ENCODE results near the gene JKAMP. TPM values are rescaled to one million over a fixed set of nuclear protein-coding genes. Genes with fewer than 3 reads are reported as not detected.

Gene JKAMP
- total RNA-seq, 1 donor from 2014 or later, result 27.9 TPM

- intact Hi-C loops (cut with micrococcal nuclease), result no loop called here
- no peak for DNase-seq
- no peak overlapping the region for H3K4me3 Mint-ChIP-seq
- no peaks in the 10 kb centered on the region for H3K36me3 Mint-ChIP-seq (ENCODE audit: low read depth)
- no peaks in the 10 kb centered on the region for H3K9me3 Mint-ChIP-seq
- no peaks in the 10 kb centered on the region for H3K4me1 Mint-ChIP-seq
- H3K27me3 Mint-ChIP-seq, result peaks cover 4% of the 10 kb centered on the region
- no peak overlapping the region for H3K27ac Mint-ChIP-seq
Measured at GRCh38 chr14:59534361-59534987, 50.2 kb downstream of the JKAMP start.

GRCh38 chr14:59537476-59537875, 53.2 kb downstream of the JKAMP start:
- no peak for DNase-seq
- intact Hi-C loops (cut with micrococcal nuclease), result no loop called here
- Mint-ChIP-seq H3K27ac (no peak overlapping the region), H3K4me3 (no peak overlapping the region), H3K27me3 (peaks cover 5% of the 10 kb centered on the region), H3K9me3 (no peaks in the 10 kb centered on the region), H3K36me3 (ENCODE audit: low read depth) (no peaks in the 10 kb centered on the region), H3K4me1 (no peaks in the 10 kb centered on the region)

- no peak for DNase-seq
- Mint-ChIP-seq H3K4me3 (no peak overlapping the region), H3K36me3 (ENCODE audit: low read depth) (no peaks in the 10 kb centered on the region), H3K4me1 (no peaks in the 10 kb centered on the region), H3K27ac (no peak overlapping the region), H3K9me3 (no peaks in the 10 kb centered on the region), H3K27me3 (peaks cover 6% of the 10 kb centered on the region)
- intact Hi-C loops (cut with micrococcal nuclease), result no loop called here
Measured at GRCh38 chr14:59538936-59539335, 54.6 kb downstream of the JKAMP start.

- intact Hi-C loops (cut with micrococcal nuclease), result no loop called here
- no peaks in the 10 kb centered on the region for H3K4me1 Mint-ChIP-seq
- no peak overlapping the region for H3K27ac Mint-ChIP-seq
- DNase-seq, result no peak
- no peak overlapping the region for H3K4me3 Mint-ChIP-seq
- peaks cover 7% of the 10 kb centered on the region for H3K27me3 Mint-ChIP-seq
- no peaks in the 10 kb centered on the region for H3K9me3 Mint-ChIP-seq
- no peaks in the 10 kb centered on the region for H3K36me3 Mint-ChIP-seq (ENCODE audit: low read depth)
Measured at GRCh38 chr14:59540852-59541251, 56.5 kb downstream of the JKAMP start.

GRCh38 chr14:59541731-59542130, 57.4 kb downstream of the JKAMP start:
- intact Hi-C loops (cut with micrococcal nuclease), result no loop called here
- Mint-ChIP-seq H3K27me3 (peaks cover 7% of the 10 kb centered on the region), H3K4me1 (no peaks in the 10 kb centered on the region), H3K27ac (no peak overlapping the region), H3K4me3 (no peak overlapping the region), H3K36me3 (ENCODE audit: low read depth) (no peaks in the 10 kb centered on the region), H3K9me3 (no peaks in the 10 kb centered on the region)
- DNase-seq, result no peak

- H3K27me3 Mint-ChIP-seq, result peaks cover 15% of the 10 kb centered on the region
- peak; percentile 18 for DNase-seq
- no peaks in the 10 kb centered on the region for H3K9me3 Mint-ChIP-seq
- H3K4me1 Mint-ChIP-seq, result no peaks in the 10 kb centered on the region
- H3K27ac Mint-ChIP-seq, result no peak overlapping the region
- no peak overlapping the region for H3K4me3 Mint-ChIP-seq
- intact Hi-C loops (cut with micrococcal nuclease), result no loop called here
- H3K36me3 Mint-ChIP-seq (ENCODE audit: low read depth), result no peaks in the 10 kb centered on the region
Measured at GRCh38 chr14:59543873-59544272, 59.6 kb downstream of the JKAMP start.

GRCh38 chr14:59547310-59547709, 63.0 kb downstream of the JKAMP start:
- peaks cover 11% of the 10 kb centered on the region for H3K27me3 Mint-ChIP-seq
- no peaks in the 10 kb centered on the region for H3K9me3 Mint-ChIP-seq
- H3K36me3 Mint-ChIP-seq (ENCODE audit: low read depth), result no peaks in the 10 kb centered on the region
- no peak overlapping the region for H3K27ac Mint-ChIP-seq
- DNase-seq, result no peak
- no peak overlapping the region for H3K4me3 Mint-ChIP-seq
- intact Hi-C loops (cut with micrococcal nuclease), result no loop called here
- no peaks in the 10 kb centered on the region for H3K4me1 Mint-ChIP-seq

Other genes starting within 250 kb of the JKAMP start
- 1.8 and 2.0 TPM in 2 replicates for gene GPR135, start 19.1 kb upstream of the JKAMP start, total RNA-seq
- gene L3HYPDH, start 109 bp upstream of the JKAMP start, total RNA-seq, result 20.8 TPM in 2 replicates
- gene CCDC175, start 92.3 kb downstream of the JKAMP start, total RNA-seq, result not detected in 2 replicates

All from activated CD4-positive, alpha-beta T cell treated with anti-CD3 and anti-CD28 coated beads, Interleukin-2, amount 10 ng/mL, durations not matched to agents 24 days and 14 days (primary cell).